Thyroid gland (tissue), 4 donors: ENCODE results near the gene ATRN. TPM values are rescaled to one million over a fixed set of nuclear protein-coding genes. Genes with fewer than 3 reads are reported as not detected.
"Not testable (repeated sequence)": the region's sequence is repeated elsewhere in the genome, so short reads cannot be mapped to it uniquely, and the experiment has no call there.

Experiments used
- DNase-seq, 2 donors: peaks; one replicate each; pipeline ENCODE4 v3.0.0-alpha.2; 2019
- H3K27ac ChIP-seq, 3 donors: fragments of 200-600 bp; sonication (generic); 1 replicate in 2 of 3; 2 replicates in 1 of 3; pipeline ENCODE4 v1.5.1; 2016 to 2019; ENCODE audit warnings: mild to moderate bottlenecking in 1 of 3, moderate library complexity in 1 of 3
- H3K27me3 ChIP-seq: fragments of 200-600 bp; sonication (generic); one replicate; pipeline ENCODE4 v1.5.1; 2019
- H3K36me3 ChIP-seq, 2 donors: fragments of 200-600 bp; sonication (generic); one replicate each; pipeline ENCODE4 v1.5.1; 2016 to 2019
- H3K4me1 ChIP-seq, 2 donors: fragments of 200-600 bp; sonication (generic); one replicate each; pipeline ENCODE4 v1.5.1; 2017 to 2019
- H3K4me3 ChIP-seq, 3 donors: fragments of 200-600 bp; sonication (generic); replicated peaks in 1 of 3; 1 replicate in 2 of 3; 2 replicates in 1 of 3; pipeline ENCODE4 v1.5.1; 2016; ENCODE audit warnings: mild to moderate bottlenecking in 1 of 3
- H3K9me3 ChIP-seq: fragments of 200-600 bp; sonication (generic); one replicate; pipeline ENCODE4 v1.5.1; 2017
- POLR2A ChIP-seq, 2 donors: fragments of 450-650 bp; IDR thresholded peaks; one replicate each; pipeline ENCODE4 v1.6.1; 2017; ENCODE audit warnings: antibody characterized with exemption in 2 of 2, mild to moderate bottlenecking in 2 of 2, moderate library complexity in 1 of 2
- WGBS, 2 donors: methylation state at CpG; one replicate each; pipeline ENCODE4 v1.1.5; 2017; 5-methylcytosine and 5-hydroxymethylcytosine counted together
- intact Hi-C: fragments of 100-400 bp; cut with DNase I; formaldehyde crosslinking; loops from one replicate; pipeline ENCODE4 v1.15.1; 2023
- total RNA-seq, 4 donors: library from RNA; depleted of rRNA; stranded (reverse); fragments of >200 nt; gene quantifications; one replicate each; pipeline ENCODE4 v1.2.3, GENCODE V29; 2016
- TF ChIP-seq, protein P1 (sequence below), 6 experiments: fragments of 200-600 bp in 3 of 6; fragments of 450-650 bp in 3 of 6; sonication (generic) in 3 of 6; IDR thresholded peaks; one replicate each; pipeline ENCODE4 v1.5.1; 2016 to 2019; ENCODE audit warnings: antibody characterized with exemption in 6 of 6, mild to moderate bottlenecking in 2 of 6, inconsistent platforms in 1 of 6, moderate library complexity in 1 of 6

Gene ATRN
- total RNA-seq, 4 donors from 2014 or later: 43.0 to 81.8 (median 61.4) TPM

DNA sequence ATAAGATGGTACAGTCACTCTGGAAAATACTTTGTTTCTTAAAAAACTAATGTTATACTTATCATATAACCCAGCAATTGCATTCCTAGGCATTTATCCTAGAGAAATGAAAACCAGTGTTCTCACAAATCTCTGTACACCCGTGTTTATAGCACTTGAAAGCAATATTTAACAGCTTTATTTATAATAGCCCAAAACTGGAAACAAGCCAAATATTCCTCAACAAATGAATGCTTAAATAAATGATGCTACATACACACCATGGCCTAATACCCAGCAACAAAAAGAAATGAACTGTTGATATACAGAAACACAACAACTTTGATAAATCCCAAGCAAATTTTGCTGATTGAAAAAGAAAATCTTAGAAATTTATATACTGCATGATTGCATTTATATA, 141.1 kb downstream of the ATRN start:
- TF ChIP-seq POLR2A (IDR thresholded peaks at IDR 0.05): no peak
- TF ChIP-seq, protein P1, sequence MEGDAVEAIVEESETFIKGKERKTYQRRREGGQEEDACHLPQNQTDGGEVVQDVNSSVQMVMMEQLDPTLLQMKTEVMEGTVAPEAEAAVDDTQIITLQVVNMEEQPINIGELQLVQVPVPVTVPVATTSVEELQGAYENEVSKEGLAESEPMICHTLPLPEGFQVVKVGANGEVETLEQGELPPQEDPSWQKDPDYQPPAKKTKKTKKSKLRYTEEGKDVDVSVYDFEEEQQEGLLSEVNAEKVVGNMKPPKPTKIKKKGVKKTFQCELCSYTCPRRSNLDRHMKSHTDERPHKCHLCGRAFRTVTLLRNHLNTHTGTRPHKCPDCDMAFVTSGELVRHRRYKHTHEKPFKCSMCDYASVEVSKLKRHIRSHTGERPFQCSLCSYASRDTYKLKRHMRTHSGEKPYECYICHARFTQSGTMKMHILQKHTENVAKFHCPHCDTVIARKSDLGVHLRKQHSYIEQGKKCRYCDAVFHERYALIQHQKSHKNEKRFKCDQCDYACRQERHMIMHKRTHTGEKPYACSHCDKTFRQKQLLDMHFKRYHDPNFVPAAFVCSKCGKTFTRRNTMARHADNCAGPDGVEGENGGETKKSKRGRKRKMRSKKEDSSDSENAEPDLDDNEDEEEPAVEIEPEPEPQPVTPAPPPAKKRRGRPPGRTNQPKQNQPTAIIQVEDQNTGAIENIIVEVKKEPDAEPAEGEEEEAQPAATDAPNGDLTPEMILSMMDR (IDR thresholded peaks at IDR 0.05): no peak
- intact Hi-C loops: no loop called here
- H3K4me1 ChIP-seq: peaks cover 31 to 43% of the 10 kb centered on the region in 2 donors
- no peaks in the 10 kb centered on the region for H3K27me3 ChIP-seq
- H3K36me3 ChIP-seq: no peaks in the 10 kb centered on the region
- H3K27ac ChIP-seq: peak overlapping the region; percentile 81 to 87 (median 81)
- H3K4me3 ChIP-seq: no peak overlapping the region
- DNase-seq: no peak
- 42 to 43% methylated on average over 1 of the region's 1 CpG for WGBS, 2 donors
- H3K9me3 ChIP-seq: no peaks in the 10 kb centered on the region

DNA sequence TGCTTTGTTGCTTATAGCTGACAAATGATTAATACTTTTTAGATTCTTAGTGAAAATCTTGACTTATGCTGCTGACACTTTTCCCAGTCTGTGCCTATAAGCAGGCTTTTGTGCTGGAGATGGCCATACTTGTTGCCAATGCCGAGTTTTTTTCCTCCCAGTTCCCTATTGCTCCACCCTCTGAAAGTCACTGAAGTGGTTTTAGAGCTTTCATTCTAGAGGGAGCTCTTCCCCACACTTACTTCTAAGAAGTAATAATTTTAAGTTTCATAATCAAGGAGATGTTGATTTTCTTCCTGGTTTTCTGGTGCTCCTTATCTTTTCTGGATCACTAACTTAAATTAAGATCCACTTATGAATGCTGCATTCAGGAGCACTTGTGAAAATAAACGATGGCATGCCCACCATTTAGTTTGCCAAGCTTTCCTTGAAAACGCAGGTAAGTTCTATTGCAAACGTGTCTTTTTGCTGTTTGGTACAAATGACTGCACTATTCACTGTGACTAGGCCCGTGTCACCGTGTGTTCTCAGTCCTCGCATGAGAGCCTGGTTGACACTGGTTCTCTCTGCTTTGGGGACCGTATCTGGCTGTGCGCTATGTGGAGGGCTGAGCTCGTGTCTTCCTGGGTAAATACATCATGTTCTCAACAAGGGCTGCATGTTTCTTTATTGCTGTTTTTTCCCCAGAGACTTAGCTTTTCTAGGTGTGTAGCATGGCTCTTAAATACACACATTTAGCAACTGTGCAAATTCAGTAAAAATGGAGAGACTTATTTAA, 142.2 kb downstream of the ATRN start:
- peak in 1 of 2 donors; percentile 34 for TF ChIP-seq POLR2A (IDR thresholded peaks at IDR 0.05)
- TF ChIP-seq, protein P1 (IDR thresholded peaks at IDR 0.05): no peak
- Histone ChIP-seq H3K36me3 (no peaks in the 10 kb centered on the region), H3K4me3 (no peak overlapping the region), H3K27ac (peak overlapping the region; percentile 81 to 87 (median 81)), H3K27me3 (no peaks in the 10 kb centered on the region), H3K9me3 (no peaks in the 10 kb centered on the region), H3K4me1 (peaks cover 31 to 43% of the 10 kb centered on the region in 2 donors)
- intact Hi-C loops: no loop called here
- 30 to 46% methylated on average over 10 of the region's 10 CpGs for WGBS, 2 donors
- peak; percentile 79 to 85 for DNase-seq

DNA sequence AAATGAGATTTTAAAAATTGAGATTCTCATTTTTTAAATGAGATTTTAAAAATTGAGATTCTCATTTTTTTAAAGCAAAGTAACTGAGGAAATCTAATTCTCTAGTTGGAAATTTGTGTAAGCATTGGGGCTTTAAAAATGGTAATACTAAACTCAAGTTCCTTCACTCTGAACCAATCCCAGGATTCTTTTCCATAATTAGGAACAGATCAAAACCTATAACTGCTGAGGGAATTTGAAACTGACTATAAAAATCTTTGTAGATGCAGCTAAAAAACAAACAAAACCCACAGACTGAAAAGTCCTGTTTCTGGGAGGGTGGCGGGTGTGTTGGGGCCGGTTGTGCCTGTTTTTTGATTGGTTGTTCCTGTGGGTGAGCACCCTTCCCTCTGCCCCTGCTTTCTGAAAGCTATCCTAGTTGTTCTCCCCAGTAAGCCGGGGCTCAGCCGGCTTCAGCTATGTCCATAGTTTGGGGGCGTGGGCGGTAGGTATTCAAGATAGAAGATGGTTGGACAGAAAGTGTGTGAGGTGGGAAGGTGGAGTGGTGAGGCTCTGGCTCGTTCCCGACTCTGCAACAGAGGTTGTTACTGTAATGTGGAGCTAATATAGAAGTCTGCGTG, 143.1 kb downstream of the ATRN start:
- intact Hi-C loops: no loop called here

DNA sequence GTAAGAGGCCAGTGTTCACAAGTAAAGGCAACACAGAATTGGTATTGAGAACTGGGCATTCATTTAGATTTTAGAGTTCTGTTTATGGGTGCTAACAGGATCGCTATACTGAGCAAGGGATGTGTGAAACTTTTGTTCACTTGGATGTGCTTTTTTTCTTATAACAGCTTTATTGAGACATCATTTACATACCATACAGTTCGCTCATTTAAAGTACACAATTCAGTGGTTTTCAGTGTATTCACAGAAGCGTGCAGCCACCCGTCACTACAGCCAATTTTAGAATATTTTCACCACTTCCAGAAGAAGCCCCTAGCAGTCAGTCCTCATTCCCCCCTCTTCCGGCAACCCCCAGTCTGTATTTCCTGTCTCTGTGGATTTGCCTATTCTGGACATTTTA, 143.6 kb downstream of the ATRN start:
- H3K4me3 ChIP-seq: peak overlapping the region in 1 of 3 donors; percentile 13
- H3K27ac ChIP-seq: peak overlapping the region; percentile 81 to 87 (median 81)
- 67% methylated on average over 5 of the region's 5 CpGs for WGBS, 2 donors
- DNase-seq: no peak
- no peaks in the 10 kb centered on the region for H3K36me3 ChIP-seq
- H3K4me1 ChIP-seq: peaks cover 31 to 43% of the 10 kb centered on the region in 2 donors
- TF ChIP-seq, protein P1 (IDR thresholded peaks at IDR 0.05): no peak
- TF ChIP-seq POLR2A (IDR thresholded peaks at IDR 0.05): no peak
- H3K27me3 ChIP-seq: no peaks in the 10 kb centered on the region
- intact Hi-C loops: no loop called here
- no peaks in the 10 kb centered on the region for H3K9me3 ChIP-seq

More for the DNA sequence above, 143.1 kb downstream of the ATRN start:
- no peaks in the 10 kb centered on the region for H3K27me3 ChIP-seq
- DNase-seq: peak; percentile 51 to 56
- peak overlapping the region; percentile 81 to 87 (median 81) for H3K27ac ChIP-seq
- H3K4me3 ChIP-seq: no peak overlapping the region
- no peaks in the 10 kb centered on the region for H3K9me3 ChIP-seq
- H3K4me1 ChIP-seq: peaks cover 31 to 43% of the 10 kb centered on the region in 2 donors
- peak in 1 of 2 donors; percentile 48 for TF ChIP-seq POLR2A (IDR thresholded peaks at IDR 0.05)
- TF ChIP-seq, protein P1 (IDR thresholded peaks at IDR 0.05): no peak
- WGBS, 2 donors: 23 to 37% methylated on average over 9 of the region's 9 CpGs
- no peaks in the 10 kb centered on the region for H3K36me3 ChIP-seq

DNA sequence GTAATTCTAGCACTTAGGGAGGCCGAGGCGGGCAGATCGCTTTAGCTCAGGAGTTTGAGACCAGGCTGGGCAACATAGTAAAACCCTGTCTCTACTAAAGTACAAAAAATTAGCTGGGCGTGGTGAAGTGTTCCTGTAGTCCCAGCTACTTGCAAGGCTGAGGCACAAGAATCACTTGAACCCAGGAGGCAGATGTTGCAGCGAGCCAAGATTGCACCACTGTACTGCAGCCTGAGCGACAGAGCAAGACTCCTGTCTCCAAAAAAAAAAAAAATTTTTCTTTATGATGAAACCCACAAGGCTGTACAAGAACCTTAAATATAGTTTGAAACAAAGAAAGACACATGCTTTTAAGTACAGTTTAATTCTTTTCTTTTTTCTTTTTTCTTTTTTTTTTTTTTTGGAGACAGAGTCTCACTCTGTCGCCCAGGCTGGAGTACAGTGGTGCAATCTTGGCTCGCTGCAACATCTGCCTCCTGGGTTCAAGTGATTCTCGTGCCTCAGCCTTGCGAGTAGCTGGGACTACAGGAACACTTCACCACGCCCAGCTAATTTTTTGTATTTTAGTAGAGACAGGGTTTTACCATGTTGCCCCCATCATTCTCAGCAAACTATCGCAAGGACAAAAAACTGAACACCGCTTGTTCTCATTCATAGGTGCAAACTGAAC, 144.5 kb downstream of the ATRN start:
- H3K4me3 ChIP-seq, intact Hi-C loops, H3K9me3 ChIP-seq, H3K27me3 ChIP-seq, H3K36me3 ChIP-seq: not testable (repeated sequence)
- Histone ChIP-seq H3K4me1 (peaks cover 31 to 43% of the 10 kb centered on the region in 2 donors), H3K27ac (peak overlapping the region; percentile 81 to 87 (median 81))
- peak; percentile 76 for DNase-seq
- WGBS, 2 donors: 45 to 54% methylated on average over 13 of the region's 13 CpGs
